Transverse colon (tissue), 4 donors: ENCODE measurements around the gene PRR5L. TPM values are rescaled to one million over a fixed set of nuclear protein-coding genes. Genes with fewer than 3 reads are reported as not detected.

Source experiments
- DNase-seq: peaks from one replicate; pipeline ENCODE4 v3.0.0-alpha.2; 2019
- H3K27ac ChIP-seq, 4 donors: fragments of 200-600 bp; sonication (generic); 2 replicates each; pipeline ENCODE4 v1.5.1; 2016 to 2018; ENCODE audit warnings: inconsistent platforms in 4 of 4
- H3K27me3 ChIP-seq: fragments of 200-600 bp; sonication (generic); 2 replicates; pipeline ENCODE4 v1.5.1; 2017; ENCODE audit warnings: inconsistent platforms
- H3K36me3 ChIP-seq, 4 donors: fragments of 200-600 bp; sonication (generic); 2 replicates each; pipeline ENCODE4 v1.5.1; 2017 to 2019; ENCODE audit warnings: inconsistent platforms in 4 of 4
- H3K4me1 ChIP-seq, 4 donors: fragments of 200-600 bp; sonication (generic); 2 replicates each; pipeline ENCODE4 v1.5.1; 2017 to 2020; ENCODE audit warnings: inconsistent platforms in 4 of 4
- H3K4me3 ChIP-seq, 4 donors: fragments of 200-600 bp; sonication (generic); 1 replicate in 1 of 4; 2 replicates in 3 of 4; pipeline versions ENCODE4 v1.5.1 to v1.6.1; 2017 to 2019; ENCODE audit warnings: inconsistent platforms in 4 of 4
- H3K9me3 ChIP-seq, 2 donors: fragments of 200-600 bp; sonication (generic); 2 replicates each; pipeline ENCODE4 v1.5.1; 2017 to 2019; ENCODE audit warnings: inconsistent platforms in 2 of 2
- CTCF ChIP-seq, 5 experiments: fragments of 200-600 bp in 3 of 5; fragments of 450-650 bp in 2 of 5; sonication (generic) in 3 of 5; IDR thresholded peaks; 1 replicate in 2 of 5; 2 replicates in 3 of 5; pipeline ENCODE4 v1.5.1; 2016 to 2017; ENCODE audit warnings: antibody characterized with exemption in 5 of 5, inconsistent platforms in 3 of 5, mild to moderate bottlenecking in 2 of 5, moderate library complexity in 1 of 5
- EP300 ChIP-seq: sonication (generic); formaldehyde crosslinking; IDR thresholded peaks from one replicate; pipeline ENCODE4 v1.6.1; 2017; ENCODE audit warnings: antibody characterized with exemption, low read depth
- POLR2A ChIP-seq: fragments of 450-650 bp; IDR thresholded peaks from one replicate; pipeline ENCODE4 v1.6.1; 2016; ENCODE audit warnings: antibody characterized with exemption, mild to moderate bottlenecking, moderate library complexity
- POLR2AphosphoS5 ChIP-seq, 3 donors: sonication (generic); formaldehyde crosslinking; IDR thresholded peaks; one replicate each; pipeline ENCODE4 v1.6.1; 2016; ENCODE audit warnings: antibody characterized with exemption in 3 of 3
- WGBS, 2 donors: methylation state at CpG; one replicate each; pipeline ENCODE4 v1.1.5; 2018; ENCODE audit warnings: low coverage in 1 of 2; 5-methylcytosine and 5-hydroxymethylcytosine counted together
- in situ Hi-C, 4 donors: fragments of 200-750 bp; cut with MboI; loops; one replicate each; pipeline versions ENCODE4 v1.15.0 to v1.15.1; 2017; ENCODE audit warnings: low sequenced_read_pairs in 3 of 4, low pct_ligation_motif_present in 1 of 4, low pct_unique_long_range_greater_than_20kb in 1 of 4
- intact Hi-C: fragments of 100-400 bp; cut with DNase I; formaldehyde crosslinking; loops from one replicate; pipeline ENCODE4 v1.15.1; 2023; ENCODE audit warnings: low total_unique reads
- total RNA-seq, 4 donors: library from RNA; depleted of rRNA; stranded (reverse); fragments of >200 nt; gene quantifications; one replicate each; pipeline ENCODE4 v1.1.0, GENCODE V29; 2016

PRR5L gene
- total RNA-seq, 4 donors from 2014 or later = 203 to 418 (median 251) TPM

- TF ChIP-seq EP300 (no peak), POLR2A (no peak), CTCF (IDR thresholded peaks at IDR 0.05) (no peak)
- no peaks in the 10 kb centered on the region for H3K27me3 ChIP-seq
- in situ Hi-C loops (loop anchor here in 1 of 4 donors (25.0 kb wide), 1 partner anchor 873 kb away; the partner anchor contains the start of gene FJX1), intact Hi-C loops (loop anchor here (10.0 kb wide), 1 partner anchor 191 kb away; the partner anchor contains the start of gene PRR5L)
- DNase-seq = no peak
- peaks cover 0 to 22% (median 6%) of the 10 kb centered on the region in 4 donors for H3K36me3 ChIP-seq
- H3K9me3 ChIP-seq = no peaks in the 10 kb centered on the region
- 67 to 78% methylated on average over 3 to 6 of the region's 6 CpGs for WGBS, 2 donors
- H3K4me3 ChIP-seq = no peak overlapping the region
- H3K27ac ChIP-seq = no peak overlapping the region
- H3K4me1 ChIP-seq = peaks cover 0 to 6% (median 0%) of the 10 kb centered on the region in 4 donors
These were observed 189.4 kb downstream of the PRR5L start for GRCh38 chr11:36485298-36486002.

- DNase-seq = no peak
- H3K4me3 ChIP-seq = no peak overlapping the region
- TF ChIP-seq POLR2A (no peak), EP300 (no peak), CTCF (IDR thresholded peaks at IDR 0.05) (no peak), POLR2AphosphoS5 (IDR thresholded peaks at IDR 0.05) (no peak)
- H3K4me1 ChIP-seq = peaks cover 0 to 6% (median 0%) of the 10 kb centered on the region in 4 donors
- in situ Hi-C loops = loop anchor here in 1 of 4 donors (25.0 kb wide), 1 partner anchor 875 kb away; the partner anchor contains the start of gene FJX1
- WGBS, 2 donors = 74 to 80% methylated on average over 4 of the region's 4 CpGs
- H3K27me3 ChIP-seq = no peaks in the 10 kb centered on the region
- H3K27ac ChIP-seq = no peak overlapping the region
- intact Hi-C loops = loop anchor here (10.0 kb wide), 1 partner anchor 193 kb away; the partner anchor contains the start of gene PRR5L
- no peaks in the 10 kb centered on the region for H3K9me3 ChIP-seq
- H3K36me3 ChIP-seq = peaks cover 0 to 39% (median 10%) of the 10 kb centered on the region in 4 donors
These were observed 191.5 kb downstream of the PRR5L start for GRCh38 chr11:36487619-36488018.

DNA sequence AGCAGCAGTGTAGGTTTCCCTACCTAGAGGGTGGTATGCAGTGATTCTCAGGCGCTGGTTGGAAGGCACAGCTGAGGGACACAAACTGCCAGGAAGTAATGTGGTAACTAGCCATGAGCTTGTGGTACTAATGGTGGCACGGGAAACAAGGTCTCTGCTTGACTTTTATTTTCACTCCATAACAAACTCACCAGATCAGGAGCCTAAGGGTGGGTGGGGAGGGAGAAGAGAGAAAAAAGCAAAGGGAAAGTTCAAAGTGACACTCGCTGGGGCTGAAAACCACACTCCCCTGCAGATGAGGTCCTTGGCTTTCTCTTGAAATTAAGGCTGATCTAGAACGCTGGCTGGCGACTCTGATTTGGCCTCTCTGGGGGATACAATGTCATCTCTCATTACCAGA is 192.0 kb downstream of the PRR5L start:
- Histone ChIP-seq H3K27me3 (no peaks in the 10 kb centered on the region), H3K36me3 (peaks cover 0 to 39% (median 11%) of the 10 kb centered on the region in 4 donors), H3K4me3 (no peak overlapping the region), H3K9me3 (no peaks in the 10 kb centered on the region), H3K27ac (no peak overlapping the region), H3K4me1 (peaks cover 0 to 6% (median 0%) of the 10 kb centered on the region in 4 donors)
- 74 to 84% methylated on average over 5 of the region's 5 CpGs for WGBS, 2 donors
- TF ChIP-seq POLR2A (no peak), EP300 (no peak), CTCF (IDR thresholded peaks at IDR 0.05) (no peak), POLR2AphosphoS5 (IDR thresholded peaks at IDR 0.05) (no peak)
- DNase-seq = no peak
- intact Hi-C loops (loop anchor here (10.0 kb wide), 1 partner anchor 193 kb away; the partner anchor contains the start of gene PRR5L), in situ Hi-C loops (loop anchor here in 1 of 4 donors (25.0 kb wide), 1 partner anchor 876 kb away; the partner anchor contains the start of gene FJX1)

- Histone ChIP-seq H3K27ac (no peak overlapping the region), H3K36me3 (peaks cover 0 to 49% (median 20%) of the 10 kb centered on the region in 4 donors), H3K4me3 (no peak overlapping the region), H3K9me3 (no peaks in the 10 kb centered on the region), H3K4me1 (peaks cover 0 to 6% (median 0%) of the 10 kb centered on the region in 4 donors), H3K27me3 (no peaks in the 10 kb centered on the region)
- in situ Hi-C loops = loop anchor here in 2 of 4 donors (10.0 to 25.0 kb wide), 4 partner anchors 195 to 878 kb away; partner anchors contain the start of genes FJX1 (in 2 of the 2), COMMD9 (in 1 of the 2) and PRR5L (in 1 of the 2)
- TF ChIP-seq POLR2AphosphoS5 (IDR thresholded peaks at IDR 0.05) = no peak
- no peak for TF ChIP-seq POLR2A
- TF ChIP-seq EP300 = no peak
- no peak for TF ChIP-seq CTCF (IDR thresholded peaks at IDR 0.05)
- WGBS, 2 donors = 92 to 94% methylated on average over 9 to 16 of the region's 16 CpGs
- DNase-seq = no peak
- intact Hi-C loops = no loop called here
These were observed 194.1 kb downstream of the PRR5L start for GRCh38 chr11:36490026-36490806.
